Measurements from ENCODE around the gene FYCO1. TPM values are rescaled to one million over a fixed set of nuclear protein-coding genes. Genes with fewer than 3 reads are reported as not detected.

The FYCO1 gene
- total RNA-seq, 1 experiment from 2014 or later, result 10.9 TPM

GRCh38 chr3:46027021-46027705 is 31.5 kb upstream of the FYCO1 start, which contains the start of gene XCR1:
Gene XCR1, minus strand, starts transcription at chr3:46027483. Its CDS starts 5,536 bp downstream, at chr3:46021947.
- no TSS peak for BruUV-seq (replicated peaks)
- no peak for DNase-seq
- Histone ChIP-seq H3K4me3 (ENCODE audit: low read depth, low read length) (no peak within 1 kb of the TSS), H3K36me3 (ENCODE audit: control insufficient read depth, insufficient read depth, low read length) (no peaks in the 10 kb centered on the region), H3K27me3 (replicated peaks; ENCODE audit: control insufficient read depth, insufficient read depth, low read length) (no peaks in the 10 kb centered on the region), H3K4me1 (no peaks in the 10 kb centered on the region), H3K9me3 (peaks cover 4% of the 10 kb centered on the region)
- no peak within 1 kb of the TSS for H3K27ac Mint-ChIP-seq (ENCODE audit: unreplicated experiment)
- intact Hi-C loops (cut with micrococcal nuclease; ENCODE audit: unreplicated experiment), result no loop called here
- H3K4me1 Mint-ChIP-seq (ENCODE audit: low read depth, unreplicated experiment), result no peaks in the 10 kb centered on the region
- no peaks in the 10 kb centered on the region for H3K36me3 Mint-ChIP-seq (ENCODE audit: insufficient read depth, unreplicated experiment)
- H3K27me3 Mint-ChIP-seq (ENCODE audit: insufficient read depth, unreplicated experiment), result peaks cover 2% of the 10 kb centered on the region
- H3K4me3 Mint-ChIP-seq (ENCODE audit: unreplicated experiment), result no peak within 1 kb of the TSS
- POLR2A ChIA-PET, result no interaction called here
- CTCF ChIA-PET, result no interaction called here
- no peak for TF ChIP-seq CTCF (IDR thresholded peaks at IDR 0.05; ENCODE audit: insufficient read depth in 1 of 2, low read depth in 1 of 2, low read length in 1 of 2, severe bottlenecking in 1 of 2, unreplicated experiment in 1 of 2)
- peaks cover 36% of the 10 kb centered on the region for H3K9me3 Mint-ChIP-seq (ENCODE audit: unreplicated experiment)

GRCh38 chr3:46025139-46025538 is 29.5 kb upstream of the FYCO1 start:
- peaks cover 2% of the 10 kb centered on the region for H3K27me3 Mint-ChIP-seq (ENCODE audit: insufficient read depth, unreplicated experiment)

GRCh38 chr3:46024131-46024530 is 28.5 kb upstream of the FYCO1 start:
- no peaks in the 10 kb centered on the region; the same call in 1 of the 2 replicates for H3K9me3 ChIP-seq
- H3K27me3 ChIP-seq (replicated peaks; ENCODE audit: control insufficient read depth, insufficient read depth, low read length), result no peaks in the 10 kb centered on the region
- Mint-ChIP-seq H3K9me3 (ENCODE audit: unreplicated experiment) (peaks cover 28% of the 10 kb centered on the region), H3K4me3 (ENCODE audit: unreplicated experiment) (no peak overlapping the region), H3K27me3 (ENCODE audit: insufficient read depth, unreplicated experiment) (peaks cover 2% of the 10 kb centered on the region), H3K4me1 (ENCODE audit: low read depth, unreplicated experiment) (no peaks in the 10 kb centered on the region), H3K27ac (ENCODE audit: unreplicated experiment) (no peak overlapping the region), H3K36me3 (ENCODE audit: insufficient read depth, unreplicated experiment) (no peaks in the 10 kb centered on the region)
- H3K4me3 ChIP-seq (ENCODE audit: low read depth, low read length), result no peak overlapping the region
- TF ChIP-seq CTCF (IDR thresholded peaks at IDR 0.05; ENCODE audit: insufficient read depth in 1 of 2, low read depth in 1 of 2, low read length in 1 of 2, severe bottlenecking in 1 of 2, unreplicated experiment in 1 of 2), result no peak
- H3K4me1 ChIP-seq, result no peaks in the 10 kb centered on the region
- POLR2A ChIA-PET, result no interaction called here
- no TSS peak for BruUV-seq (replicated peaks)
- no peak for DNase-seq
- intact Hi-C loops (cut with micrococcal nuclease; ENCODE audit: unreplicated experiment), result no loop called here
- no peaks in the 10 kb centered on the region for H3K36me3 ChIP-seq (ENCODE audit: control insufficient read depth, insufficient read depth, low read length)
- CTCF ChIA-PET, result no interaction called here

More at GRCh38 chr3:46025139-46025538, 29.5 kb upstream of the FYCO1 start:
- H3K36me3 Mint-ChIP-seq (ENCODE audit: insufficient read depth, unreplicated experiment), result no peaks in the 10 kb centered on the region
- no TSS peak for BruUV-seq (replicated peaks)
- CTCF ChIA-PET, result interaction anchor here (0.6 kb wide), 1 partner anchor 264 kb away, joined by 3 read pairs; no protein-coding TSS in a partner anchor
- peaks cover 4% of the 10 kb centered on the region for H3K9me3 ChIP-seq
- TF ChIP-seq CTCF (IDR thresholded peaks at IDR 0.05; ENCODE audit: insufficient read depth in 1 of 2, low read depth in 1 of 2, low read length in 1 of 2, severe bottlenecking in 1 of 2, unreplicated experiment in 1 of 2), result no peak
- H3K27ac Mint-ChIP-seq (ENCODE audit: unreplicated experiment), result no peak overlapping the region
- no peaks in the 10 kb centered on the region for H3K4me1 Mint-ChIP-seq (ENCODE audit: low read depth, unreplicated experiment)
- POLR2A ChIA-PET, result no interaction called here
- no peaks in the 10 kb centered on the region for H3K36me3 ChIP-seq (ENCODE audit: control insufficient read depth, insufficient read depth, low read length)
- no peak overlapping the region for H3K4me3 Mint-ChIP-seq (ENCODE audit: unreplicated experiment)
- DNase-seq, result no peak
- H3K4me1 ChIP-seq, result no peaks in the 10 kb centered on the region
- H3K27me3 ChIP-seq (replicated peaks; ENCODE audit: control insufficient read depth, insufficient read depth, low read length), result no peaks in the 10 kb centered on the region
- H3K9me3 Mint-ChIP-seq (ENCODE audit: unreplicated experiment), result peaks cover 34% of the 10 kb centered on the region
- intact Hi-C loops (cut with micrococcal nuclease; ENCODE audit: unreplicated experiment), result no loop called here
- no peak overlapping the region for H3K4me3 ChIP-seq (ENCODE audit: low read depth, low read length)
